Peyer's patch (tissue), 4 donors: ENCODE results near the gene LEFTY2. TPM values are rescaled to one million over a fixed set of nuclear protein-coding genes. Genes with fewer than 3 reads are reported as not detected.

ENCODE experiments used
- DNase-seq, 3 donors: peaks; one replicate each; pipeline ENCODE4 v3.0.0-alpha.2; 2017 to 2019
- H3K27ac ChIP-seq, 4 donors: fragments of 200-600 bp; sonication (generic); one replicate each; pipeline ENCODE4 v1.5.1; 2016 to 2019
- H3K27me3 ChIP-seq, 2 donors: fragments of 200-600 bp; sonication (generic); one replicate each; pipeline ENCODE4 v1.5.1; 2019
- H3K36me3 ChIP-seq, 3 donors: fragments of 200-600 bp; sonication (generic); one replicate each; pipeline ENCODE4 v1.5.1; 2016 to 2019
- H3K4me1 ChIP-seq, 4 donors: fragments of 200-600 bp; sonication (generic); one replicate each; pipeline ENCODE4 v1.5.1; 2016 to 2019
- H3K4me3 ChIP-seq, 4 donors: fragments of 200-600 bp; sonication (generic); 1 replicate in 3 of 4; 2 replicates in 1 of 4; pipeline ENCODE4 v1.5.1; 2016 to 2019; ENCODE audit warnings: mild to moderate bottlenecking in 1 of 4
- H3K9me3 ChIP-seq, 4 donors: fragments of 200-600 bp; sonication (generic); one replicate each; pipeline ENCODE4 v1.5.1; 2016 to 2019; ENCODE audit warnings: mild to moderate bottlenecking in 1 of 4
- CTCF ChIP-seq, 6 experiments: fragments of 450-650 bp in 4 of 6; fragments of 200-600 bp in 2 of 6; sonication (generic) in 1 of 6; IDR thresholded peaks; one replicate each; pipeline ENCODE4 v1.5.1; 2017 to 2019; ENCODE audit warnings: antibody characterized with exemption in 6 of 6, mild to moderate bottlenecking in 3 of 6, moderate library complexity in 1 of 6
- POLR2A ChIP-seq, 2 donors: fragments of 450-650 bp; IDR thresholded peaks; one replicate each; pipeline ENCODE4 v1.5.1; 2017; ENCODE audit warnings: antibody characterized with exemption in 2 of 2, mild to moderate bottlenecking in 2 of 2, moderate library complexity in 2 of 2
- total RNA-seq, 4 donors: library from RNA; depleted of rRNA; stranded (reverse); fragments of >200 nt; gene quantifications; one replicate each; pipeline ENCODE4 v1.1.0, GENCODE V29; 2016

The LEFTY2 gene
- total RNA-seq, 4 donors from 2014 or later: not detected

- Histone ChIP-seq H3K4me1 (peaks cover 0 to 18% (median 14%) of the 10 kb centered on the region in 4 donors), H3K27ac (peak overlapping the region in 1 of 4 donors; percentile 75), H3K27me3 (no peaks in the 10 kb centered on the region), H3K9me3 (no peaks in the 10 kb centered on the region), H3K4me3 (no peak overlapping the region), H3K36me3 (no peaks in the 10 kb centered on the region)
- TF ChIP-seq POLR2A (IDR thresholded peaks at IDR 0.05): no peak
- TF ChIP-seq CTCF (IDR thresholded peaks at IDR 0.05): no peak
- DNase-seq: no peak
These were observed 41.7 kb downstream of the LEFTY2 start for GRCh38 chr1:225899044-225899925.

GRCh38 chr1:225897595-225898514 is 43.2 kb downstream of the LEFTY2 start:
- Histone ChIP-seq H3K4me3 (no peak overlapping the region), H3K36me3 (no peaks in the 10 kb centered on the region), H3K9me3 (no peaks in the 10 kb centered on the region), H3K4me1 (peaks cover 0 to 18% (median 14%) of the 10 kb centered on the region in 4 donors), H3K27ac (peak overlapping the region in 2 of 4 donors; percentile 63 to 75), H3K27me3 (no peaks in the 10 kb centered on the region)
- peak in 2 of 3 donors; percentile 73 to 78 for DNase-seq
- TF ChIP-seq CTCF (IDR thresholded peaks at IDR 0.05) (no peak), POLR2A (IDR thresholded peaks at IDR 0.05) (no peak)

- Histone ChIP-seq H3K36me3 (no peaks in the 10 kb centered on the region), H3K4me1 (peaks cover 0 to 18% (median 14%) of the 10 kb centered on the region in 4 donors), H3K27ac (peak overlapping the region in 2 of 4 donors; percentile 63 to 75), H3K27me3 (no peaks in the 10 kb centered on the region), H3K4me3 (no peak overlapping the region), H3K9me3 (no peaks in the 10 kb centered on the region)
- TF ChIP-seq POLR2A (IDR thresholded peaks at IDR 0.05) (no peak), CTCF (IDR thresholded peaks at IDR 0.05) (no peak)
- DNase-seq: peak in 2 of 3 donors; percentile 79 to 85
These were observed 44.0 kb downstream of the LEFTY2 start for GRCh38 chr1:225896937-225897549.

GRCh38 chr1:225896494-225896893 is 44.5 kb downstream of the LEFTY2 start:
- peak overlapping the region in 2 of 4 donors; percentile 63 to 75 for H3K27ac ChIP-seq
- no peaks in the 10 kb centered on the region for H3K36me3 ChIP-seq
- no peak for TF ChIP-seq POLR2A (IDR thresholded peaks at IDR 0.05)
- TF ChIP-seq CTCF (IDR thresholded peaks at IDR 0.05): no peak
- no peaks in the 10 kb centered on the region for H3K27me3 ChIP-seq
- H3K4me1 ChIP-seq: peaks cover 0 to 18% (median 14%) of the 10 kb centered on the region in 4 donors
- no peaks in the 10 kb centered on the region for H3K9me3 ChIP-seq
- no peak for DNase-seq
- H3K4me3 ChIP-seq: no peak overlapping the region

- Histone ChIP-seq H3K4me1 (peaks cover 0 to 41% (median 6%) of the 10 kb centered on the region in 4 donors), H3K27ac (no peak overlapping the region), H3K36me3 (no peaks in the 10 kb centered on the region), H3K9me3 (no peaks in the 10 kb centered on the region), H3K27me3 (no peaks in the 10 kb centered on the region), H3K4me3 (no peak overlapping the region)
- DNase-seq: no peak
- TF ChIP-seq POLR2A (IDR thresholded peaks at IDR 0.05) (no peak), CTCF (IDR thresholded peaks at IDR 0.05) (no peak)
These were observed 48.7 kb downstream of the LEFTY2 start for GRCh38 chr1:225892307-225892706.
